ENCODE results near the gene NOMO2.
"Not testable (repeated sequence)": the region's sequence is repeated elsewhere in the genome, so short reads cannot be mapped to it uniquely, and the experiment has no call there.

GRCh38 chr16:18387767-18388166 is 174.1 kb downstream of the NOMO2 start:
- TF ChIP-seq CTCF (IDR thresholded peaks at IDR 0.05 in 8 of 11, conservative IDR thresholded peaks at IDR 0.05 in 3 of 11); POLR2A (IDR thresholded peaks at IDR 0.05): not testable (repeated sequence)
